HCT116 (cell line): Measurements from ENCODE around the gene GRIK4. TPM values are rescaled to one million over a fixed set of nuclear protein-coding genes. Genes with fewer than 3 reads are reported as not detected.

ENCODE experiments used
- ATAC-seq: fragments of 200-7000 bp; cut with Tn5 transposase; 2 replicates; pipeline ENCODE4 v1.9.1; 2020; ENCODE audit warnings: mild to moderate bottlenecking, moderate library complexity
- BruUV-seq: library from RNA; stranded (reverse); fragments of 400-500 nt; replicated peaks from 2 replicates; lab custom pipeline; 2021; lab: Mats Ljungman, UMichigan
- CTCF ChIA-PET: fragments of 300-600 bp; sonication (Branson Sonifier 250); formaldehyde crosslinking; loops from one replicate; lab custom pipeline; 2021; ENCODE audit warnings: antibody characterized with exemption; lab: Charles Lee
- POLR2A ChIA-PET: fragments of 300-600, 350-600 bp; sonication (Branson Sonifier 250); formaldehyde crosslinking; loops from one replicate; lab custom pipeline; 2021; ENCODE audit warnings: antibody characterized with exemption; lab: Charles Lee
- RAD21 ChIA-PET, 2 experiments: fragments of 300-600 bp; sonication (Branson Sonifier 250); formaldehyde crosslinking; loops; one replicate each; lab custom pipeline; 2023; ENCODE audit warnings: low total read pairs in 2 of 2; ENCODE audit not compliant: uncharacterized antibody in 2 of 2, unreplicated experiment in 2 of 2, low non-redundant PET in 1 of 2; lab: Charles Lee
- DNase-seq: peaks from one replicate; pipeline ENCODE4 v3.0.0-alpha.2; 2010; ENCODE audit warnings: low read depth, low spot score
- H2AFZ ChIP-seq: fragments of 200-600 bp; shearing (Covaris generic), sonication (generic); 2 replicates; pipeline ENCODE4 v1.6.1; 2017; ENCODE audit warnings: low read depth, mixed run types, mixed read lengths, antibody characterized with exemption, low read length; ENCODE audit not compliant: poor library complexity, severe bottlenecking
- H3K27ac ChIP-seq: 2 replicates; pipeline ENCODE4 v1.5.1; 2012; ENCODE audit warnings: low read depth, low read length
- H3K27me3 ChIP-seq: fragments of 200-600 bp; sonication (generic); 2 replicates; pipeline ENCODE4 v1.6.1; 2016; ENCODE audit warnings: mixed run types, low read length, mixed read lengths; ENCODE audit not compliant: insufficient read depth
- H3K36me3 ChIP-seq, 2 experiments: fragments of 200-500 bp in 1 of 2; fragments of 200-600 bp in 1 of 2; sonication (Bioruptor generic) in 1 of 2; sonication (generic) in 1 of 2; 2 replicates each; pipeline versions ENCODE4 v1.5.1 to v1.6.1; 2014 to 2016; ENCODE audit warnings: low read length in 2 of 2, inconsistent platforms in 1 of 2, mixed read lengths in 1 of 2, mixed run types in 1 of 2; ENCODE audit not compliant: insufficient read depth in 2 of 2, control insufficient read depth in 1 of 2
- H3K4me1 ChIP-seq, 2 experiments: fragments of 200-600 bp in 1 of 2; sonication (generic) in 1 of 2; 2 replicates each; pipeline versions ENCODE4 v1.5.1 to v1.6.1; 2012 to 2017; ENCODE audit warnings: low read length in 2 of 2, inconsistent platforms in 1 of 2, mild to moderate bottlenecking in 1 of 2, mixed read lengths in 1 of 2, mixed run types in 1 of 2, moderate library complexity in 1 of 2; ENCODE audit not compliant: insufficient read depth in 2 of 2, control insufficient read depth in 1 of 2
- H3K4me2 ChIP-seq: fragments of 200-600 bp; sonication (generic); 2 replicates; pipeline ENCODE4 v1.6.1; 2017; ENCODE audit warnings: mixed run types, low read length, mixed read lengths
- H3K4me3 ChIP-seq, 2 experiments: fragments of 200-600 bp in 1 of 2; sonication (generic) in 1 of 2; replicated peaks in 1 of 2; 2 replicates each; pipeline ENCODE4 v1.5.1; 2011 to 2016; ENCODE audit warnings: low read length in 2 of 2, control low read depth in 1 of 2, low read depth in 1 of 2, mild to moderate bottlenecking in 1 of 2, mixed read lengths in 1 of 2, mixed run types in 1 of 2
- H3K79me2 ChIP-seq: fragments of 200-600 bp; sonication (generic); 2 replicates; pipeline ENCODE4 v1.6.1; 2017; ENCODE audit warnings: mild to moderate bottlenecking, mixed run types, low read length, moderate library complexity, mixed read lengths; ENCODE audit not compliant: insufficient read depth
- H3K9ac ChIP-seq: fragments of 200-600 bp; sonication (generic); 2 replicates; pipeline ENCODE4 v1.6.1; 2016; ENCODE audit warnings: low read length, mixed read lengths
- H3K9me2 ChIP-seq: fragments of 200-600 bp; sonication (generic), shearing (Covaris generic); 2 replicates; pipeline ENCODE4 v1.6.1; 2017; ENCODE audit warnings: mixed run types, mild to moderate bottlenecking, moderate library complexity; ENCODE audit not compliant: insufficient read depth
- H3K9me3 ChIP-seq, 2 experiments: fragments of 200-500 bp in 1 of 2; fragments of 200-600 bp in 1 of 2; sonication (Bioruptor generic) in 1 of 2; sonication (generic) in 1 of 2; 2 replicates each; pipeline ENCODE4 v1.6.1; 2014 to 2017; ENCODE audit warnings: low read length in 2 of 2, mixed read lengths in 2 of 2, inconsistent platforms in 1 of 2, low read depth in 1 of 2, mild to moderate bottlenecking in 1 of 2, mixed run types in 1 of 2, moderate library complexity in 1 of 2; ENCODE audit not compliant: control insufficient read depth in 1 of 2, insufficient read depth in 1 of 2
- H4K20me1 ChIP-seq: fragments of 200-600 bp; sonication (generic), shearing (Covaris generic); 2 replicates; pipeline ENCODE4 v1.6.1; 2017; ENCODE audit warnings: mixed run types, mild to moderate bottlenecking, moderate library complexity; ENCODE audit not compliant: insufficient read depth
- CEBPB ChIP-seq: IDR thresholded peaks from 2 replicates; pipeline ENCODE4 v1.6.1; 2012; ENCODE audit warnings: low read depth
- EGR1 ChIP-seq: IDR thresholded peaks from 2 replicates; pipeline ENCODE4 v1.6.1; 2012; ENCODE audit warnings: low read depth
- EZH2phosphoT487 ChIP-seq: fragments of 200-600 bp; IDR thresholded peaks from 2 replicates; pipeline ENCODE4 v1.6.1; 2018; ENCODE audit warnings: antibody characterized with exemption, borderline replicate concordance
- JUND ChIP-seq: IDR thresholded peaks from 2 replicates; pipeline ENCODE4 v1.6.1; 2012
- SIN3A ChIP-seq: IDR thresholded peaks from 2 replicates; pipeline ENCODE4 v1.6.1; 2012; ENCODE audit warnings: low read depth
- SRF ChIP-seq: IDR thresholded peaks from 2 replicates; pipeline ENCODE4 v1.6.1; 2012; ENCODE audit warnings: low read depth
- intact Hi-C: fragments of 100-400 bp; cut with micrococcal nuclease; formaldehyde crosslinking; loops from 2 replicates; pipeline ENCODE4 v1.10.0; 2022
- total RNA-seq: library from RNA; stranded (reverse); gene quantifications from one replicate; pipeline ENCODE4 v1.2.1, GENCODE V29; 2021; ENCODE audit not compliant: unreplicated experiment
- TF ChIP-seq, protein P1 (sequence below): IDR thresholded peaks from 2 replicates; pipeline ENCODE4 v1.6.1; 2011; ENCODE audit warnings: mild to moderate bottlenecking, low read length, moderate library complexity; ENCODE audit not compliant: insufficient replicate concordance; ENCODE audit errors: extremely low read depth
- TF ChIP-seq, protein P2 (sequence below): IDR thresholded peaks from 2 replicates; pipeline ENCODE4 v1.6.1; 2012; ENCODE audit warnings: low read depth

The GRIK4 gene
- total RNA-seq, 1 experiment from 2014 or later, result 0.52 TPM

DNA sequence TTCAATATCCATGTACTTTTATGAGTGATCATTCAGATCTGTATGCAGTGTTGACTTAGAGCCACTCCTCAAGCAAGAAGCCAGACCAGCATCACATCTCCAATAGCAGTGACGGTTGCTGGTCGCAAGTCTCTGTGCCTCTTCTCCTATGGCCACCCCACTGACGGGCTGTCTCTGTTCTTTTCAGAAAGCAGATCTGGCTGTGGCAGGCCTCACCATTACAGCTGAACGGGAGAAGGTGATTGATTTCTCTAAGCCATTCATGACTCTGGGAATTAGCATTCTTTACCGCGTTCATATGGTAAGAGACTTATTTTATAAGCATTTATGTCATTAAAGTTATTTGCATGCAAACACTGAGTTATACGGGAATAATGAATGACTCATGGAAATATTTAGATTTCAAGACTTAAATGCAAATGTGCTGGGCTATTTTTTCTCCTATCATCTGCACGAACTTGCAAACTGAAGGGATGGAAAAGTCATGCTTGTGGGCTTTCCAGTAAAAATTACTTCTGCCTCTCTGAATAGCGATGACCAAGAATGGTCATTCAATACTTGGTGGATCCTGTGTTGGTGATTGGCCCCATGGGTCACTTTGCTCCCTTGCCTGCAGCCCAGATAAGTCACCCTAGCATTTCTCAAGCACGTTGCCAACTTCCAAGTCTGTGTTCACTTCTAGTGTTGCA, 428.8 kb downstream of the GRIK4 start:
- Histone ChIP-seq H2AFZ (no peak overlapping the region), H4K20me1 (no peaks in the 10 kb centered on the region), H3K4me3 (no peak overlapping the region), H3K9ac (no peak overlapping the region), H3K9me3 (peaks cover 4 to 8% of the 10 kb centered on the region in 2 experiments; a peak in 2 of 4 replicates), H3K4me1 (no peaks in the 10 kb centered on the region), H3K36me3 (no peaks in the 10 kb centered on the region), H3K9me2 (no peaks in the 10 kb centered on the region), H3K27ac (no peak overlapping the region), H3K27me3 (peaks cover 22% of the 10 kb centered on the region; the same call in 1 of the 2 replicates), H3K79me2 (no peaks in the 10 kb centered on the region), H3K4me2 (no peak overlapping the region)
- RAD21 ChIA-PET, result no interaction called here
- ATAC-seq (no peak), DNase-seq (no peak)
- TF ChIP-seq JUND (no peak), EGR1 (no peak), CEBPB (no peak), SRF (no peak), SIN3A (no peak), EZH2phosphoT487 (no peak)
- TF ChIP-seq, protein P1, sequence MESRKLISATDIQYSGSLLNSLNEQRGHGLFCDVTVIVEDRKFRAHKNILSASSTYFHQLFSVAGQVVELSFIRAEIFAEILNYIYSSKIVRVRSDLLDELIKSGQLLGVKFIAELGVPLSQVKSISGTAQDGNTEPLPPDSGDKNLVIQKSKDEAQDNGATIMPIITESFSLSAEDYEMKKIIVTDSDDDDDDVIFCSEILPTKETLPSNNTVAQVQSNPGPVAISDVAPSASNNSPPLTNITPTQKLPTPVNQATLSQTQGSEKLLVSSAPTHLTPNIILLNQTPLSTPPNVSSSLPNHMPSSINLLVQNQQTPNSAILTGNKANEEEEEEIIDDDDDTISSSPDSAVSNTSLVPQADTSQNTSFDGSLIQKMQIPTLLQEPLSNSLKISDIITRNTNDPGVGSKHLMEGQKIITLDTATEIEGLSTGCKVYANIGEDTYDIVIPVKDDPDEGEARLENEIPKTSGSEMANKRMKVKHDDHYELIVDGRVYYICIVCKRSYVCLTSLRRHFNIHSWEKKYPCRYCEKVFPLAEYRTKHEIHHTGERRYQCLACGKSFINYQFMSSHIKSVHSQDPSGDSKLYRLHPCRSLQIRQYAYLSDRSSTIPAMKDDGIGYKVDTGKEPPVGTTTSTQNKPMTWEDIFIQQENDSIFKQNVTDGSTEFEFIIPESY, result no peak
- TF ChIP-seq, protein P2, sequence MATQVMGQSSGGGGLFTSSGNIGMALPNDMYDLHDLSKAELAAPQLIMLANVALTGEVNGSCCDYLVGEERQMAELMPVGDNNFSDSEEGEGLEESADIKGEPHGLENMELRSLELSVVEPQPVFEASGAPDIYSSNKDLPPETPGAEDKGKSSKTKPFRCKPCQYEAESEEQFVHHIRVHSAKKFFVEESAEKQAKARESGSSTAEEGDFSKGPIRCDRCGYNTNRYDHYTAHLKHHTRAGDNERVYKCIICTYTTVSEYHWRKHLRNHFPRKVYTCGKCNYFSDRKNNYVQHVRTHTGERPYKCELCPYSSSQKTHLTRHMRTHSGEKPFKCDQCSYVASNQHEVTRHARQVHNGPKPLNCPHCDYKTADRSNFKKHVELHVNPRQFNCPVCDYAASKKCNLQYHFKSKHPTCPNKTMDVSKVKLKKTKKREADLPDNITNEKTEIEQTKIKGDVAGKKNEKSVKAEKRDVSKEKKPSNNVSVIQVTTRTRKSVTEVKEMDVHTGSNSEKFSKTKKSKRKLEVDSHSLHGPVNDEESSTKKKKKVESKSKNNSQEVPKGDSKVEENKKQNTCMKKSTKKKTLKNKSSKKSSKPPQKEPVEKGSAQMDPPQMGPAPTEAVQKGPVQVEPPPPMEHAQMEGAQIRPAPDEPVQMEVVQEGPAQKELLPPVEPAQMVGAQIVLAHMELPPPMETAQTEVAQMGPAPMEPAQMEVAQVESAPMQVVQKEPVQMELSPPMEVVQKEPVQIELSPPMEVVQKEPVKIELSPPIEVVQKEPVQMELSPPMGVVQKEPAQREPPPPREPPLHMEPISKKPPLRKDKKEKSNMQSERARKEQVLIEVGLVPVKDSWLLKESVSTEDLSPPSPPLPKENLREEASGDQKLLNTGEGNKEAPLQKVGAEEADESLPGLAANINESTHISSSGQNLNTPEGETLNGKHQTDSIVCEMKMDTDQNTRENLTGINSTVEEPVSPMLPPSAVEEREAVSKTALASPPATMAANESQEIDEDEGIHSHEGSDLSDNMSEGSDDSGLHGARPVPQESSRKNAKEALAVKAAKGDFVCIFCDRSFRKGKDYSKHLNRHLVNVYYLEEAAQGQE, result no peak
- POLR2A ChIA-PET, result no interaction called here
- intact Hi-C loops, result no loop called here
- CTCF ChIA-PET, result no interaction called here
- BruUV-seq, result no TSS peak
